B cell (primary cell): Measurements from ENCODE around the gene CHD9.

Experiments
- EZH2 ChIP-seq: IDR thresholded peaks from 2 replicates; pipeline ENCODE4 v1.6.1; 2012; ENCODE audit warnings: borderline replicate concordance, low read depth, mild to moderate bottlenecking, moderate library complexity, low read length; ENCODE audit not compliant: insufficient read depth, poor library complexity, severe bottlenecking
- TF ChIP-seq, protein P1 (sequence below): fragments of 200-600 bp; IDR thresholded peaks from one replicate; pipeline ENCODE4 v1.8.0; 2022; ENCODE audit warnings: antibody characterized with exemption, mild to moderate bottlenecking

DNA sequence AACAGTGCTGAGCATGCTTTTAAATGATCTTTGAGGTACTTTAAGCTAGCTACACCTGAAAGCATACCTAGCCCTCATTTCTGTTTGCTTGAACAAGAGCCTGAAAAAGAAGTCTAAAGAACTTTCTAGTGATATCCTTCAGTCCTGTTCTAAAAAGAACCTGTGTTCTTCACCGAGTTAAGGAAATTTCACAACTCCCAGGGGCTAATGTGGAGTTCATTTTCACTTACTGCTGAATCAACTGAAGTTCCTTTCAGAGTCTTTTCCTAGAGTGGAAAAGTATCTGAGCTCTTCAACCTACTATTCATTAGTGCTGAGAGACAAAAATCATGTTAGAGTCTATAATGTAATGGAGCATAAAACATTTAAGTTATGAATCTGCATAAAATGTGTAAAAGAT, 66.9 kb downstream of the CHD9 start:
- TF ChIP-seq, protein P1, sequence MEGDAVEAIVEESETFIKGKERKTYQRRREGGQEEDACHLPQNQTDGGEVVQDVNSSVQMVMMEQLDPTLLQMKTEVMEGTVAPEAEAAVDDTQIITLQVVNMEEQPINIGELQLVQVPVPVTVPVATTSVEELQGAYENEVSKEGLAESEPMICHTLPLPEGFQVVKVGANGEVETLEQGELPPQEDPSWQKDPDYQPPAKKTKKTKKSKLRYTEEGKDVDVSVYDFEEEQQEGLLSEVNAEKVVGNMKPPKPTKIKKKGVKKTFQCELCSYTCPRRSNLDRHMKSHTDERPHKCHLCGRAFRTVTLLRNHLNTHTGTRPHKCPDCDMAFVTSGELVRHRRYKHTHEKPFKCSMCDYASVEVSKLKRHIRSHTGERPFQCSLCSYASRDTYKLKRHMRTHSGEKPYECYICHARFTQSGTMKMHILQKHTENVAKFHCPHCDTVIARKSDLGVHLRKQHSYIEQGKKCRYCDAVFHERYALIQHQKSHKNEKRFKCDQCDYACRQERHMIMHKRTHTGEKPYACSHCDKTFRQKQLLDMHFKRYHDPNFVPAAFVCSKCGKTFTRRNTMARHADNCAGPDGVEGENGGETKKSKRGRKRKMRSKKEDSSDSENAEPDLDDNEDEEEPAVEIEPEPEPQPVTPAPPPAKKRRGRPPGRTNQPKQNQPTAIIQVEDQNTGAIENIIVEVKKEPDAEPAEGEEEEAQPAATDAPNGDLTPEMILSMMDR, result no peak
- TF ChIP-seq EZH2, result no peak
